ENCODE measurements around the gene CGA.

Gene CGA

DNA sequence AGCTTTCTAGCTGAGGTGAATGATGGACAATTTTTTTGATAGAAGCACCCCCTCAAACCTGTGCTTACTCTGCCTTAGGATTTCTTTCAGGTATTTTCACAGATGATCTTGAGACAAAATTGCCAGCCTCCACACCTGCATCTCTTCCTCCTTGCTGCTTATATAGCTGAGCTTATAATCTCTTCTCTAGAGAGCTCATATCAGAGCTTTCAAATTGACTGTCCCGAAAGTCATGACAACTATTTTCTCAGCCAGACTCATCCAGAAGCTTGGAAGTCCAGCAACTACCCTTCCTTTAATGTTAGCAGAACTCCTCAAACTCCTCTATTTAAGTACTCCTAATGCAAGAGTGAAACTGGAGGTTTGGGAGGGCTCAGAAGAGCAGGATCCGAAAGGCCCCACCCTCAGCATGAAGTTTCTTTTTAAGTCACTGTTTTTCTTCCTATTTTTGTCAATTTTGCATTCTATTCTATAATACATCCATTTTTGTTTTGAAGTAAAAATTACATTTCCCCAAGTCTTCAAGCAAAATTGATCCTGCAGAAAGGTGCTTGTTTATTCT, 12.7 kb downstream of the CGA start:
- no peak for DNase-seq

DNA sequence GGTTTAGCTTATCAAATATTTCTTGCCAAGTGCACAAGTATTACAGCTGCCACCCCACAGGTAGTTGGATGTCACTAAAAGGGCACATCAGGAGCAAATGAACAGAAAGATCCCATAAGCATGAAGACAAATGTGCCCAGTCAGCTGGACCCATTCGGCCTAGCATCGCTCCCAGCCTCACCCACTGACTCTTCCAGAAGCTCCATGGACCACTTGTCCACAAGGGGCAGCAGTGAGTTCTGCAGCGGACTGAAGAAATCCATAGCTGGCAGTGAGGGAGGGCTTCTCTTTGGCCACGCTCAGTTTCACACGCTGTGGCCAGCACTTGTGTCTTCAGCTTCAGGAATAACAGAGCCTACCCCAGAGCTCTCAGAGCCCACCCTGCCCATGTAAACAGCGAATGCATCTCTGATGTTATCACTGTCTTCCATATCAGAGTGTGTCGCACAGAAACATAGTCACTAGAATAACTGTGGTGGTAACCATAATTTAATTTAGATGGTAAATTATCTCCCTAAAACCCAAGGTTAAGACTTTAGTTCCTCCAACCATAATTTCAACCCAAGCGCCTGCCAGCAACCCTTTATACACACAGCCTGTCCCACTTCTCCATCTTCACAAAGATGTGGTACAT, 15.8 kb downstream of the CGA start:
- DNase-seq: peak; percentile 6

DNA sequence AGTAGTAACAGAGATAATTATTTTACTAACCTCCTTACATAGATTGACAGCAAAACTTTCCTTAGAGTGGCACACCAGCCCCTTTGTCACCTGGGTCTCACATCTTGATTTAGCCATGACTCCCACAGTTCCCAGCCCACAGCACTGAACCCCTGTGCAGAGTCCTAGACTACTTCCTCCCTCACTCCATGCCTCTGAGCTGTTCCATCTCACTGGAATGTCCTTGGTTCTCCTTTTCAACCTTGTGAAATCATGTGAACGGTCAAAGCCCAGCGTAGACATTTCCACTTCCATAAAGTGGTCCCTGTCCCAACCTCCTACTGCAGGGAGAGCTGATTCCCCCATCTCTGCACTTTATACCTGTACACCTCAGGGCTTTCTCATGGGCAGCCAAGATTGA, 19.7 kb downstream of the CGA start:
- no peak for DNase-seq

DNA sequence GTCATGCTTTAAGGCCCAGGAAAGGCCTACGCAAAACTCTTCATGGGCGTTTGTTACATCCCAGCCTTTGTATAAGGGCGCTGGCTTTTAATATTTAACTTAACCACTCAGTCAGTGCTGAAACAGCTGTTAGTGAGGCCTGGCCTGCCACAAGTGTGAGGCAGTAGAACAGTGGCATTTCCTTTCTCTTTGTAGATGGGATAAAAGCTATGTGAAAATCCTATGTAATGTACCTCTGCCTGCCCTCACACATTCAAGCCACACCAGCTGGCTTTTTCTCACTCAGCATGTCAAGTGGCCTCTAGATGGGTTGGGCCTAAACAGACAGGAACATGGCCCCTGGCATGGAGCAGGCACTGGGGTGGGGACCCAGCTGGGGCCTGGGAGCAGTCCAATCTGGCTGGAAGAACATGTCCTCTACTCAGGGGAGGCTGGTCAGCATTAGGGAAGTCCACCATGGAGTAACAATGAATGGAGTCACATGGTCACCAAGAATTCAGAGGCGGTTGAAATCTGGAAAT, 20.7 kb downstream of the CGA start:
- DNase-seq: no peak

DNA sequence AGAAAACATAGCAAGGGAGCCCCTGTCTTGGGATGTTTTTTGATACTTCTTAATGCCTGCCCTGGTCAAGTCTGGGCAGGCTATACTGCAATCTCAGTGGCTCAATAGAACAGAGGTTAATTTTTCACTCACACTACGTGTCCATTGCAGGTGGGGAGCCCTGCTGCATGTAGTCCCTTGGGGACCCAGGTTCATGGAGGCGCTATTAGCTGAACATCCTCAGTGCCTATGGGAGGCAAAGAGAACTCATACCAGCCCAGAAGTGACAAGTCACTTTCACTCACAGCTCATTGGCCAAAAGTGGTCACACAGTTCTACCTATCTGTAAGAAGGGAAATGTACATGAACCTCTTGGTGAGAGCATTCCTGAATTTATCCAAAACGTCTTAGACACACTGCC, 23.2 kb downstream of the CGA start:
- DNase-seq: no peak

DNA sequence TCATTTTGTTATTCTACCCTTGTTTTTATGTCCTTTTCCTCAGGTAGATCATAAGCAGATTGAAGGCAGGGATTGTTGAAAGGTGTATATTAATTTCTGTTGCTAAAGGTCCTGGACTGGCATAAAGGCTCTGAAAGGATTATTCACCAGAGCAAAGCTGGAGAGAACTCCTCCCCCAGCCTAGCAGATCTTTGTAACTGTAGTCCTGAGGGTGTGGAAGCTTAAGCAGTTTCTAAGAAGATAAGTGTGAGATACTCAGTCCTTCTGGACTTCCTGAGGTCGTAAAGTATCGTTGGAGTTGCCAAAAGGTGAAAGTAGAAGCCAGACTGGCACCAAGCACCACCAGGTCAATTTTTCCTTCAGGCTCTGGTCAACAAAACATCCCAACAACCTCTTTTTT, 24.2 kb downstream of the CGA start:
- DNase-seq: no peak

DNA sequence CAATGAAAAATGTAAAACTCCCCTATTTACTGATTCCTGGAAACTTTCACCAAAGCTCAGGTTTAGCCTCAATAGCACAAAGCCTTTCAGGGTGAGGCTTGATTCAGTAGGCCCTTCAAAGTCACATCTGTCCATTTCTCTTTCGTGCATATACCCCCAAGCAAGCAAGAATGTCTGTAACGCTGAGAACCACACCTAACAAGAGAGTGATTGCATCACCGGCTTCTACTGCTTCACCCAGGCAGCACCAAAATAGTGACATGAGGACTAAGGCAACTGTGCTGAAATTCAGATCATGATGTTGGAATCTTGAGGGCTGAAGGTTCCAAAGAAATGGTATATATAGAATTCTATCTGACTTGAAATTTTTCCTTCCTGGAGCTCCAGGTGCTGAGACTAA, 26.1 kb downstream of the CGA start:
- DNase-seq: no peak

DNA sequence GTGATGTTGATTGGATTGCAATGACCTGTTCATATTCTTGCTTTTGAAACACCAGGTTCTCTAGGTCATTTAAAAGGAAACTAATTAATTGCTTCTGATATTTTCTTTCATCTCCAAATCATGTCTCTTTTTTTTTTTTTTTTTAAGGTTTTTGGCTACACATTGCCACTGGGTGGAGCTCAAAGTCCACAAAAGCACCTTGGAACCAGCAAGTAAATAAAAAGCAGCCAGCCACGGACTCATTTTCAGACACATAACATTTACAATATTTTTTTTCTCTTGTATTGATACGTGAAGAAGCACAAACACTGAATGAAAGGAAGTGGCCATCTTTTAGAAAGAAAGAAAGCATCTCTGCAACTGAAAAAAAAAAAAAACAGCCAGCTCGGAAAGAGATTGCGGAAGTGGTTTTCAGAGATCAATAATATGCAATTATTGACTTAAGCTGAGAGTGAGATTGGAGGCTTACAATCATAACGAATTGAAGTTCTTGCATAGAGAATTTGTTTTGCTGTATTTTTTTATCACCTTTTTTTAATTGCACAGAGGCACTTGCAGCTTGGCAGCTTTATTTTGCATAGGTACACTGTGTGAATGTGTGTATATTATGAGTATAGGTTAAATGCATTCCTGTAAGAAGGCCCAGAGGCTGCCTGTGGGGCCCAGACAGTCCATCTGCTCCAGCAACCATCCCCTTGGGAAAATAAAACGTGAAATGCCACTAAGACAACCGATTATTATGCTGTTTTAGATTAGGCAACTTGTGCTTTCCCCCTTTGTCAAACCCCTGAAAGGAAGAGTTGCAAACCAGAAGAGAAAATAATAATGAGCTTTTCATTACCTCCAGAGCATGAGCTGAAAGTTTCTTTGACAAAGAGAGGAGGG, 28.2 kb downstream of the CGA start:
- peak; percentile 28 for DNase-seq

DNA sequence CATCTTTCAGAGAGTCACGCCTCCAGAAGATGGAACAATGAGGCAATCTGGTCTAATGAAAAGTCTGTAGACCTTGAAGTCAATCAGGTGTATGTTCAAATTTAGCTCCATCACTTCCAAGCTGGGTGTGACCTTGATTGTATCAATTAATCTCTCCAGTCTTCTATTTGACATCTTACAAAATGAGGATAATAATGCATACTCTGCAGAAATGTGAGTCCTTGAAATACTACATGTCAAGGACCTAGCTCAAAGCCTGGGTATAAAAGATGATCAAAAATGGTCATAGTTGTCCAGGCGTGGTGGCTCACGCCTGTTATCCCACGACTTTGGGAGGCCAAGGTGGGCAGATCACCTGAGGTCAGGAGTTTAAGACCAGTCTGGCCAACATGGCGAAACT, 29.8 kb downstream of the CGA start:
- no peak for DNase-seq

DNA sequence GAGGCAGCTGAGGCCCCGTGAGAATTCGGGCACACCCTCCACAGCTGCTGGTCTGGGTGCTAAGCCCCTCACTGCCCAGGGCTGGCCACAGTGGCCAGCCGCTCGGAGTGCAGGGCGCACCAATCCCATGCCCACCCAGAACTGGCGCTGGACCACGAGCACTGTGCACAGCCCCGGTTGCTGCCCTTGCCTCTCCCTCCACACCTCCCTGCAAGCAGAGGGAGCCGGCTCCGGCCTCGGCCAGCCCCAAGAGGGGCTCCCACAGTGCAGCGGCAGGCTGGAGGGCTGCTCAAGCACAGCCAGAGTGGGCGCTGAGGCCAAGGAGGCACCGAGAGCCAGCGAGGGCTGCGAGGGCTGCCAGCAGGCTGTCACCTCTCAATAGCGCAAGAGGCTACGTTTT, 35.0 kb downstream of the CGA start:
- no peak for DNase-seq

DNA sequence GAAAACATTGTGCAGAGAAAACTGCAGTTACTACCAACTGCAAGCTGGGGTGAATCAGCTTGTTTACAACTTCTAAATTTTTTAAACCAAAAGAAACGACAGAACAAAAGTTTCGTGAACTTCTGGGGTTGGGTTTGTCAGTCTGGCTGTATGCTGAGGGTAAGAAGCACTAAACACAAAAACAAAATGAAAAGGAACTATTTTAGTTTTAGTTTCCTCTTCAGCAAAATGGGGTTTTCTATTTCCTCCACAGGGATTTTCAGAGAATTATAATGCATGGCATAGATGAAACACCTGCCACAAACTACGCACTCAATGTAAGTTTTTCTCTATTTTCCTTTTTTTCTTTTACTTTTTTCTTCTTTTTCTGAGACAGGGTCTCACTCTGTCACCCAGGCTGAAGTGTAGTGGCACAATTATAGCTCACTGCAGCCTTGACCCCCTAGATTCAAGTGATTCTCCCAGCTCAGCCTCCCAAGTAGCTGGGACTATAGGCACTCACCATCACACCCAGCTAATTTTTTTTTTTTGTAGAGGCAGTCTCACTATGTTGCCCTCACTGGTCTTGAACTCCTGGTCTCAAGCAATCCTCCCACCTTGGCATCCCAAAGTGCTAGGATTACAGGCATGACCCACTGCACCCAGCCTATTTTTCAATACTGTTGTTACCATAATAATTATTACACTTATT, 40.6 kb downstream of the CGA start:
- no peak for DNase-seq

DNA sequence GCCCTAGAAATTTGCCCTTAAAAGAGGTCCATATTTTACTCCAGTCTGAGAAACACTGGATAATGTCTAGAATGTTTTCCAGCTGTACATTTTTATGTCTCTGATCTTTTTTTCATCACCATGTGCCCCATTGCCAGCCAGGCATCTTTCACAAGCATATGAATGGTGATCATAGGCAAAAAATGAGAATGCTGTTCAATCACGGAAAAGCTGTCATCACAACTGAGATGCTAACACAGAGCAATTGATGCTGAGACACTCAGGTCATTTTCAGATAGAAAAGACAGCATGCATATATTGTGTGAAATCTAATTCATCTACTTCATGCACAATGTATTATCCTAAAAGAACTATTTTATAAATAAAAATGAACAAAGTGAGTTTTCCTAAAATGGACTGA, 41.6 kb downstream of the CGA start:
- DNase-seq: no peak

DNA sequence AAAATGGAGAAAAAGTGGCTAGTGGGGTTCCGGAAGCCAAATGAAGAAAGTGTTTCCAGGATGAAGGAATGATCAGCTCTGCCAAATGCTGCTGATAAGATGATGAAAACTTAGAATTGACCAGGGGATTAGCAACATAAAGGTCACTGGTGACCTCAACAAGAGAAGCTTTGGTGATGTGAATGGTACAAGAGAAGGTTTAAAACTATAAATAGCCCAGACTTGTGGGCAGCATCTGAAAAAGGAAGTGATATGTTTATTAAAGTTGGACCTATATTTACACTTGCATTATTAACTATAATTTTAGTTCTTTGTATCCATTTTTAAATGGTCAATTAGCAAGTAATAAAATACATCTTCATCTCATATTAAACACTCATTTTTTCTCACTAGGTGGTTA, 45.1 kb downstream of the CGA start:
- DNase-seq: no peak

DNA sequence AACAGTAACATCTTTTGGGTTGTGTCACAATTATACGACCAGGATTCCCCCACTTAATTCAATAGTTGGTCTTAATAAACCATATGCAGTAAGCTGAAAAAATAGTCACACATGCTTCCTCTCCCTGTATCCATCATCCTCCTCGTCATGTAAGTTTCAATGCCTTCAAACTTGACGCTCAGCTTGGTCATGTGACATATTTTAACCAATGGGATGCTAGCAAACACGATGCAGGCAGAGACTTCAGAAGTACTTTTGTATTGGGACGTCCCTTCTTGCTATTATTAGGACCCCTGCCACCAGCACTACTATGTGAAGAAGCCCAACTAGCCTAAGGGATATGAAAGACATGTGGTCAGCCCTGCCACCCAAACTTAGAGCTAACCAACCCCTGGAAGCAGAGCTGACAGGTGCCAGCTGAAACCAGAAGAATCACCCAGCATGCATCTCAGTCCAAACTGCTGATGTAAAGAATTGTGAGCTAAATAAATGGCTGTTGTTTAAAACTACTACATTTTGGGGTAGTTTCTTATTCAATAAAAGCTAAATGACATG, 49.3 kb downstream of the CGA start:
- DNase-seq: no peak

DNA sequence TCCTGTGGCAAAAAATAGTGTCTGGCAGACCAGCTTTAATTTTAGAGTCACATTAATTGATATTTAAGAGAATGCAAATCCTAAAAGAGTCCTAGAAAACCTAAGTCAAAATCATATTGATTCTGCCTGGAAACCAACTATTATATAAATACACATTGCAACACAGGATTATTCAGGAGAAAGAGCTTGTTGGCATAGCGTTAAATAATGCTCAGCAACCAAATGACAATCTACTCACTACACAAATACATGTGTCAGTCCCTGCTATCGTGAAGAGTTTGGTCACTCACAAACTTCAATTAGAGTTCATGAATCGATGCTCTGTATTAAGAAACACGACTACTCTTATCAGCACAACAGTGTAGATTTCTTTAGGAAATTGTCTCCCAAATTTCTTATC, 54.2 kb downstream of the CGA start:
- no peak for DNase-seq

All from NCI-H510A treated with DMSO at 0.1 percent for 48 hours (cell line).